Activated naive CD8-positive, alpha-beta T cell treated with anti-CD3 and anti-CD28 coated beads, Interleukin-2, amount 50 U/mL, for 24 hours (primary cell): ENCODE data around the gene DNAJA3.

Source experiments
- ATAC-seq: fragments of 150-1000 bp; cut with Tn5 transposase; one replicate; pipeline ENCODE4 v1.10.0; 2021
- DNase-seq: peaks from one replicate; pipeline ENCODE4 v3.0.0; 2021
- H3K27ac Mint-ChIP-seq: one replicate; pipeline ENCODE4 v1.8.0; 2021; ENCODE audit warnings: mild to moderate bottlenecking, mixed read lengths
- H3K27me3 Mint-ChIP-seq: one replicate; pipeline ENCODE4 v1.8.0; 2021; ENCODE audit warnings: mixed read lengths
- H3K36me3 Mint-ChIP-seq: one replicate; pipeline ENCODE4 v1.8.0; 2021; ENCODE audit warnings: low read depth, mixed read lengths
- H3K4me1 Mint-ChIP-seq: one replicate; pipeline ENCODE4 v1.8.0; 2021; ENCODE audit warnings: mixed read lengths
- H3K4me3 Mint-ChIP-seq: one replicate; pipeline ENCODE4 v1.8.0; 2021; ENCODE audit warnings: mild to moderate bottlenecking, moderate library complexity, mixed read lengths
- H3K9me3 Mint-ChIP-seq: one replicate; pipeline ENCODE4 v1.8.0; 2021; ENCODE audit warnings: mixed read lengths

DNAJA3 gene

DNA sequence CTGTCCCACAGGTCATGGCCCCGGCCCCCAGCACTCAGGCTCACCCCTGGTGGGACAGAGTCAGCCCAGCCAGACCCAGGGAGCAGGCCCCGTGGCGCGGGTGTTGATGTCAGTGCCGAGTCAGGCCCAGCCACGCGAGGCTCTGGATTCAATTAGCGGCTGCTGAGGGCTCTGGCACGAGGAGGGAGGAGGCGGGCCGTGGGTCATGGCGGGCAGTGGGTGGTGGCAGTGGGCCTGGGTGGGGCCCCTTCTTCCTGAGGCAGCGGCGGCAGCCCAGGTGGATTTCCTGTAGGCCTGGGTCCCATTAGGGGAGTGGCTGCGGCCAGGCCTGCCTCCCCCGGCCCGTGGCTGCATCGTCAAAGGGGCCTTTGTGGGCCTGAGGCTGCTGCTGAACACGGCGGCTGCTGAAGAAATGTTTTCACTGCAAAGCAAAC lies 41.1 kb upstream of the DNAJA3 start:
- DNase-seq = no peak

DNA sequence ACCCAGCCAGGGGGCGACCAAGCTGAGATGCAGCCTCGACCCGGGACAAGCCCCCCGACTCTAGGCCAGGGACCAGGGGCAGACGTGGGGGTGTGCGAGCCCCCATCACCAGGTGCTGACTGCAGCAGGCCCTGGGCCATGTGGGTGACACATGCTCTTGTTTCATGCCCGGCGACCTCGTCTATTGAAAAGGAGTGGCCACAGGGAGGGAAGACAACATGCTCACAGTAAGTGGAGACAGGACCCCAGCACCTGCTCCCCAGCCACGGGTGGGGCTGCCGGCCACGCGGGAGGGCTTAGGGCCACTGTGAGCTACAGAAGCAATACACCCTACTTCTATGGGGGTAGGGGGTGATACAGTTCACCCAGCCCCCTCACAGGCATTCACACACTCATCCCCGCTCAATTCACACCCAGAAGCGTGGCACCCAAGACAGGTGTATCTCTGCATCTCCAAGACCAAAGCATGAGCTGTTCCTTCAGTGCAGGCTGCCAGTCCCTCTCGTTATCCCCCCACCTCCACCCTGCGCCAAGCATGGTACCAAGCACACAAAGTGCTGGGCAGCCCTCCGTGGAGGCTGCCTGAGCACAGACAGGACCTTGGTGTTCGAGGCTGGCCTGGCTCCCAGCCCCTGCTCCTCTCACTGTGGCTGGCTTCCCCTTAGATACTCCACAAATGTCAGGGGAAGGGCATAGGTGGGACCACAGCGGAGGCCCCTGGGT lies 40.4 kb upstream of the DNAJA3 start:
- ATAC-seq (no peak), DNase-seq (no peak)
- Mint-ChIP-seq H3K27me3 (no peaks in the 10 kb centered on the region), H3K9me3 (no peaks in the 10 kb centered on the region), H3K36me3 (no peaks in the 10 kb centered on the region), H3K4me3 (no peak overlapping the region), H3K27ac (no peak overlapping the region), H3K4me1 (peaks cover 2% of the 10 kb centered on the region)

More for the DNA sequence above, 41.1 kb upstream of the DNAJA3 start:
- Mint-ChIP-seq H3K36me3 (no peaks in the 10 kb centered on the region), H3K27me3 (no peaks in the 10 kb centered on the region), H3K9me3 (no peaks in the 10 kb centered on the region), H3K4me3 (no peak overlapping the region), H3K4me1 (peaks cover 2% of the 10 kb centered on the region), H3K27ac (no peak overlapping the region)
- ATAC-seq = no peak

DNA sequence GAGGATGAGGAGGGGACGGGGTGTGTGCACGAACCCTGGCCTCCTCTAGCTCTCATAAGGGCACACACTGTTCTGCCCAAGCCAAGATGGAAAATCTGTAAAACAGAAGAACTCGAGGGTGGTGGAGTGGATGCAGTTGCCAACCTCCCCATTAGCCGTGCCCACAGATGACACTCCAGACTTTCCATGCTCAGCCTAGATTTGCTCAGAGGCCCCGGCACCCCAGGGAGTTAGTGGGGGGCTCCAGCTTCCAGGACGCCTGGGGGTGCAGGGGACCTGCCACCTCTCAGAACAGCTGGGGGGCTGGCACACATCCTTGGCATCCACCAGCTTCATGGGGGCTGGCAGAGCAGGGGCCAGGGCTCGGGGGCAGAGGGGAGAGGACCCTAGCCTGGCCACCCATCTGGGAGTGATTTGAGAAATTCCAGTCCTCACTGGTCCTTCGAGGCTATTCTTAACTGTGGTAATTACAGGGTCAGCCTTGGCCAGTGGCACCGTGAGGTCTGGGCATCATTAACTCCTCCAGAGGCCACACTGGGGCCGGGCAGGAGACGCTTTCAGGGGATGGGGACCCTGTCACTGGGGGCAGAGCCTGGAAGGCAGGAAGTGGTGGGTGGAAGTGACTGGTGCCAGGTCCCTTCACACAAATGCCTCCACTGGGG lies 39.7 kb upstream of the DNAJA3 start:
- ATAC-seq (no peak), DNase-seq (no peak)
- Mint-ChIP-seq H3K4me1 (peaks cover 2% of the 10 kb centered on the region), H3K9me3 (no peaks in the 10 kb centered on the region), H3K27ac (no peak overlapping the region), H3K27me3 (no peaks in the 10 kb centered on the region), H3K36me3 (no peaks in the 10 kb centered on the region), H3K4me3 (no peak overlapping the region)

DNA sequence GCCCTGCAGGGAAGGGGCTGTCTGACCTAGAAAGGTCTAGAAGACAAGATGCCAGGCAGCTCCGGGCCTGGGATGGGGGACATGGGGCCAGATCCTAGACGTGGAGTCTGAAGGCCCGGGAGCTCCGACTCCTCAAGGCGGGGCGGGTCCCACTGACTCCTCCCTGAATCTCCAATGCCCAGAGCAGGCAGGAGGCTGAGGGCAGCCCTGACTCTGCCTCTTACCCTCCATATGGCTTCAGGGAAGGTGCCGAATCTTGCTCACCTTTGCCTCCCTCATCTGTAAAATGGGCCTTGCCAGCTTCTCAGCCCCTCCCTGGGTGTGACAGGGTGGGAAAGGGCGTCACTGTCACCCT lies 39.2 kb upstream of the DNAJA3 start:
- ATAC-seq = no peak
- Mint-ChIP-seq H3K36me3 (no peaks in the 10 kb centered on the region), H3K27me3 (no peaks in the 10 kb centered on the region), H3K4me1 (peaks cover 2% of the 10 kb centered on the region), H3K4me3 (no peak overlapping the region), H3K9me3 (no peaks in the 10 kb centered on the region), H3K27ac (no peak overlapping the region)
- no peak for DNase-seq

DNA sequence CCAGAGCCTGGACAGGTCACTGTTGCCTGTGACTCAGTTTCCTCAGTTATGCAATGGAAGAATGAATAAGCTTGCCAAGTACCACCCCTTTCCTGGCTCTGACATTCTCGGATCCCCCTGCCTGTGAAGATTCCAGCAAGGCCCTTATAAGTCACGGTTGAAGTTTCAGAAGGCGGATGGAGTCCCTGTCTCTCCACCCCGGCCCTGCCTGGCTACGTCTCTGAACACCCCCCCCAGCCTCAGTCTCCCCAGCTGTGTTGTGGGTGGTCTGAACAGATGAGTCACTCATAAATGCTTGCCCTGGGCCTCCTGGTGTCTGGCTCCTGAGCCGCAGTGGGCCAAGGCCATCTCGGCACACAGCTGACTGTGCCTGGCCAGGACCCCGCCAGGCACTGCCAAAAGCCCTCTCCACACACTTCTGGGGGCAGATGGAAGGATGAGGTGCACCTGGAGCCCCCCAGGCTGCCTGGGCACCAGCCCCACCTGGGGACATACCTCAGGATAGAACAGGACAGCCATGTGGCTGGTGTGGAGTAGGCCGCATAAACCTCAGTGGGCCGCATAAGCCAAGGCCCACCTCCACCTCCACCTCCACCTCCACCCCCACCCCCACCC lies 38.6 kb upstream of the DNAJA3 start:
- Mint-ChIP-seq H3K27me3 (no peaks in the 10 kb centered on the region), H3K36me3 (no peaks in the 10 kb centered on the region), H3K4me1 (peaks cover 2% of the 10 kb centered on the region), H3K4me3 (no peak overlapping the region), H3K9me3 (no peaks in the 10 kb centered on the region), H3K27ac (no peak overlapping the region)
- no peak for DNase-seq
- ATAC-seq = no peak

DNA sequence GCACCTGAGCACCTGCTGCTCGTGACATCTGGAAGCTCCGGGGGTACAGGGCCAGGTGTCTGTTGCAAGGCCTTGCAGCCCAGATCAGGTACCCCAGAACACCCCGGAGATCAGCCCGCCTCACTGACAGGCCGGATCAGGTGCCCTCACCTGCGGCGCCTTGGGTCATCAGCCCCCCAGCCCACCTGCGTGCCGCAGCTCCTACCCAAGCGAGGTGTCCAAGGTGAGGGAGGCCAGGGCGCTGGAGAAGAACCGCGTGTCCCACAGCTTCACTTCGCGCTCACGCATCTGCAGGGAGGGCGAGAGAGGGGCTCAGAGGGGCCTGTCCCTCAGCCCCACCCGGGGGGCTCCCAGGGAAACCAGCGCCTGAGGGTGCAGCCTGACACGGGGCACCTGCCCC lies 37.9 kb upstream of the DNAJA3 start:
- Mint-ChIP-seq H3K4me1 (peaks cover 2% of the 10 kb centered on the region), H3K27ac (no peak overlapping the region), H3K4me3 (no peak overlapping the region), H3K9me3 (no peaks in the 10 kb centered on the region), H3K27me3 (no peaks in the 10 kb centered on the region), H3K36me3 (no peaks in the 10 kb centered on the region)
- ATAC-seq = no peak
- no peak for DNase-seq

DNA sequence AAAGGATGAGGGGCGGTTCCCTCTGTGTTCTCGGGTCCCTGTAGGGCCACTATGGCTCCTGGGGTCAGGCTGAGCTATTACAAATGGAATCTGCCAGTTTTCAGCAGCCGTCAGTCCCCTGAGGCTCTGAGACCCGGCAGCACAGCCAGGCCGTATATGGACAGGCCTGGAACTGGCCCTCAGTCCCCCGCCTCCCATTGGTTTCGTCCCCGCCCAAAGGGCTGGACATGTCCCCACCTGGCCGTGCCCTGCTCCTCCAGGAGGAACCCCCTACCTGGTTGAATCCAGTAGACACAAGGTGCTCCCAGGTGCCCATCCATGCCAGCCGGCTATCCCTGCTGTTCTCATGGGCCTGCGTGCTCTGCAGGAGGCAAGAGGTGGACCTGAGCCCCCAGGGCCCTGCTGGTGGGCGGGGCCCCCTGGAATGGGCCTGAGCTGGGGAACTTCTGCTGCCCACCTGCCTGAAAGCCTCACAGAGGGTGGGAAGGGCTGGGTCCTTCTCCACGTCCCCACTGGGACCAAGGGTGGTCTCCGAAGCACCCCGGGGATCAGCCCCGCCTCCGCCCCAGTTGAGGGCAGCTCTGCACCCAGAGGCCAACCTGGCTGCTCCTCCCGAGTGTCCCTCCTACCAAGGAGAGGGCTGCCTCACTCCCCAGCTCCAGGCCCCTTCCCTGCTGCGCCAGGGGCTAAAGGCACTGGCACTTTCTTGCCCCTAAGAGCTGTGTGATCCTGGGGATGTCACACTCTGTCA lies 37.2 kb upstream of the DNAJA3 start:
- Mint-ChIP-seq H3K27me3 (no peaks in the 10 kb centered on the region), H3K4me1 (peaks cover 2% of the 10 kb centered on the region), H3K27ac (no peak overlapping the region), H3K36me3 (no peaks in the 10 kb centered on the region), H3K4me3 (no peak overlapping the region), H3K9me3 (no peaks in the 10 kb centered on the region)
- DNase-seq (no peak), ATAC-seq (no peak)

DNA sequence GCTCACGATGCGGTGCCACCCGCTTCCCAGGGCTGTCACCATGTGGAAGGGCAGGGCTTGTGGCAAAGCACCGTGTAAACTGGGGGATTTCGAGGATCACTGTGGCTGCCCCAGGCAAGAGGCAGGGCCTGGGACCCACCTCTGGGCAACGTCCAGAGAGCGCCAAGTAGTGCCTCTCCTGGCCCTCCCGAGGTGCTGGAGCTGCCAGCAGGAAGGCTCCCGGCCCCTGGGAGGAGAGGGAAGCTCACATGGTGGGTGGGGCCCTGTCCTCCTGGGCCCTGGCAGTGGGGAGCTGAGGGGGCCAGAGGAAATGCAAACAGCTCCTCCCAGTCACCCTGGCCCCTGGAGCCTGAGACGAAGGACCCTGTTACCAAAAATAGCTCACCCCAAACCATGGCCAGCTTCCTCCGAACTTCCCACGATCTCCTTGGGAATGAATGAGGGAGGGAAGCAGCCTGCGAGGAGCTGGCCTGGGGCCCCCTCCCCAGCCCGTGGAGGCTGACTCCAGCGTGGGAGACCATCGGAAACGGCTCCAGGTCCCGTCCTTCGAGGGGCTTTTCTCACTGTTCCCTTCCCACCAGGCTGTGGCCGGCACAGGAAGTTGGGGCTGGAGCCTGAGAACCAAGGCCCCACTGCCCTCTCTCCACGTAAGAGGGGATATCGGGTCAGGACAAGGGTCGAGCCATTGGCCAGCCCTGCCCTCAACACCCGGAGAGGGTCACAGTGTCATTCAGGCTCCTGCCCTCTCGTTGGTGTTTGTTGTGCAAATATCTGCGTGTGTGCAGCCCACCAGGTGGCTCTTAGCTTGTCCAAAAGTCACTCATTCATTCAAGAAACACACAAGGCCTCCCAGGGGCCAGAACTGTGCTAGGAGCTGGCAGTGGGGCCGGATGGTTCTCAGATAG lies 36.4 kb upstream of the DNAJA3 start:
- Mint-ChIP-seq H3K4me1 (peaks cover 2% of the 10 kb centered on the region), H3K4me3 (no peak overlapping the region), H3K36me3 (no peaks in the 10 kb centered on the region), H3K27ac (no peak overlapping the region), H3K27me3 (no peaks in the 10 kb centered on the region), H3K9me3 (no peaks in the 10 kb centered on the region)
- ATAC-seq (no peak), DNase-seq (no peak)

DNA sequence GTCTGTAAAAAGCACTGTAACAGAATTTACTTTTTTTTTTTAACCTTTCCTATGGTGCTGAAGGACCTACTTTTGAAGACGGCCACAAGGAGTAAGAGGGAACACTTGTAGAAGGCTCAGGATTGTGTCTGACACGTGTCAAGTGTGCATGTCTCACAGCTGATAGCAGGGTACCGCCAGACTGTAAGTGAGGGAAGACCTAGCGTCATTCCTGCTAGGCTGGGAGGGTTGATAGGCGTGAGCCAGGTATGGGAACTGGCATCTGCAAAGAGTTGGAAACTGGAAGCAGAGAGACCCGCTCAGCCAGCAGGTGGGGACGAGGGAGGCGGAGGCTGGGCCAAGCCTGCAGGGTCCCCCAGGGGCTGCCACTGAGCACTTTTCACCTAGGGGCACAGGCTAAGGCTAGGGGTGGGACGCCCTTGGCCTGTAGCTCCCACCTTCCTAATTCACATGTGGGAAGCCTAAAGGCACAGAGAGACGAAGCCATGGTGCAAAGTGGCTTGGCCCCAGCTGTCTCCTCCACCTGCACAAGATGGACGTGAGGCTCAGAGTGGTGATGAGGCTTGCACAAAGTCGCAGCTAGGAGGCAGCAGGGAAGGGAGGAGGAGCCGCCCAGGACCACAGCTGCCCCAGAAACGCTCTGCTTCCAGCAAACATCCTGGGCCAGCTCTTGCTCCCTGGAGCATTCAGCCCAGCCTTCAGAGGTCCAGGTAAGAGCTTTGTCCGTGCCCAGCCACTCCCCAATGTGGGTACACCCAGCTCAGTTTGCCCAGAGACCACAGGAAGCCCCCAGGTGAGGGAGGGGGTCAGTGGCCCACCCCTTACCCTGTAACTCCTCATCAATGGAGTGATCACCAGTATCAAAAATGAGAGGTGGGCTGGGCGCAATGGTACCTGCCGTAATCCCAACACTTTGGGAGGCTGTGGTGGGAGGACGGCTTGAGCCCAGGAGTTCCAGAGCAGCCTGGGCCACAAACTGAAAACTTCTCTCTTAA lies 35.1 kb upstream of the DNAJA3 start:
- H3K4me1 Mint-ChIP-seq = peaks cover 2% of the 10 kb centered on the region
- no peak overlapping the region for H3K27ac Mint-ChIP-seq
- no peaks in the 10 kb centered on the region for H3K27me3 Mint-ChIP-seq
- no peak for DNase-seq
- H3K4me3 Mint-ChIP-seq = no peak overlapping the region
- ATAC-seq = no peak
- no peaks in the 10 kb centered on the region for H3K9me3 Mint-ChIP-seq
- H3K36me3 Mint-ChIP-seq = peaks cover 2% of the 10 kb centered on the region

DNA sequence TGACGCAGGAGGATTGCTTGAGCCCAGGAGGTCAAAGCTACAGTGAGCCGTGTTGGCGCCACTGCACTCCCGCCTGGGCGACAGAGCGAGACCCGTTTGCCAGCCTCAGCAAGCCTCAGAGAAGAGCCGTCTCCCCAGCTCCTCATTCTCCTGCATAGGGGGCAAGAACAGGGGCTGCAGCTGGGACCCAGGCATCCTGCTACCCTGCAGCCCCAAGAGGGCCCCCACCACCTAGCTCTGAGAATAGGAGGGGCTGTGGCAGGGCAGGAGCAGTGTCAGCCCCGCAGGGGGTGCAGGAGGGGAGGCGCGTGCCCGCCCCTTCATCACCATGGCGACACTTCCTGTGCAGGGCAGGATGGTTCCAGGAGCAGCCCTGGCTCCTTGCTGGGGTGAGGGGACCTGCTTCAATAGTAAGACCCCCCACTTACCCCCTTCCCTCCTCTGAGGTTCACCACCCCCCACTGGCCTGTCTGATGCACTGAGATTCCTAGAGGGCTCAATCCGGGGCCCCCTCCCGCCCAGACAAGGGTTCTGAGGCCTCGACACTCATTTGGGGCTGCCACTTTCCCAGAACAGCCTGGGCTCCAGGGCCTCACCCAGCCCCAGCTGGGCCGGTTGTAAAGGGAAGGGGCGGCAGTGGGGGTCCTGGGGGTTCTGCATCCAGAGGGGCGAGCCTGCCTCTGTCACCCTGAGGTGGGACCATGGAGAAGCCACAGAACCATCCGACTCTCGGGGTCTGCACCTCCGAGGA lies 33.9 kb upstream of the DNAJA3 start:
- DNase-seq (no peak), ATAC-seq (no peak)
- no peaks in the 10 kb centered on the region for H3K27me3 Mint-ChIP-seq
- H3K27ac Mint-ChIP-seq = peak overlapping the region; percentile 49
- H3K9me3 Mint-ChIP-seq = no peaks in the 10 kb centered on the region
- peaks cover 2% of the 10 kb centered on the region for H3K4me1 Mint-ChIP-seq
- H3K36me3 Mint-ChIP-seq = peaks cover 4% of the 10 kb centered on the region
- no peak overlapping the region for H3K4me3 Mint-ChIP-seq

DNA sequence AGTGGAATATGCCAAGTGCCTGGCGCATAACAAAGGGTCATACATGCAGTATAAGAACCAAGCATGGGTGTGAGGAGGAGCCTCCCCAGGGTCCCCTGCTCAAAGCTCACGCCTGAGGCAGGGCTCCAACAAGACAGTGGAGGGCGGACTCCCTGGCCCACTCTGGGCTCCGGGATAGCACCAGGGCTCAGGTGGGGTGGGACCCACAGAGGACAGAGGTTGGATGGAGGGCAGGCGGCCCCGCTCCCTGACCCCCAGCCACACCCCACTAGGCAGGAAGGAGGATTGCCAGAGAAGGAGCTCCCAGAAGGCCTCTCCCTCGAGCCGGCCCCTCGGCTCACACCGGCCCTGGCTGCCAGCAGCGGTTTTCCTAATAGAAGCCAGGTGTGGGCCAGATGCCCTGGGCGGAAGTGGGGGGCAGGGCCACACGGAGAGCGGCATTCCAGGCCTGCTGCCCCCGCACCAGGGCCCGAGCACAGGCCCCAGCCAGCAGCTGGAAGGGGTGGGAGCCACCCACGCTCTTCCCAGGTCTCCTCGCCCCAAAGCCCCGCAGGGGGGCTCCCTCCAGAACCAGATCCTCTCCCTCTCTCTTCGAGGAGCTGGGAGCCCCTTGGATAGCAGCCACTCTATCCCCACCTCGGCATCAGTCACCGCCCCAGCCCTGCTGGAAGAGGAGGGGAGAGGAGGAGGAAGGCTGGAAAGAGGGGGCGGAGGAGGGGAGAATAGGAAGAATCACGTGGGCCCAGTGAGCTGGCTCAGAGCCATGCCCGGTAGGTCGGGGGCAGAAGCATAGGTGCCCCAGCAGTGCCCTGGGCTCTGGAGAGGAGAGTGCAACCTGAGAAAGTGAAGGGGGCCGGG lies 33.1 kb upstream of the DNAJA3 start:
- no peak for DNase-seq
- peaks cover 6% of the 10 kb centered on the region for H3K36me3 Mint-ChIP-seq
- H3K27ac Mint-ChIP-seq = peak overlapping the region; percentile 49
- no peaks in the 10 kb centered on the region for H3K4me1 Mint-ChIP-seq
- H3K9me3 Mint-ChIP-seq = no peaks in the 10 kb centered on the region
- no peak overlapping the region for H3K4me3 Mint-ChIP-seq
- no peak for ATAC-seq
- no peaks in the 10 kb centered on the region for H3K27me3 Mint-ChIP-seq

DNA sequence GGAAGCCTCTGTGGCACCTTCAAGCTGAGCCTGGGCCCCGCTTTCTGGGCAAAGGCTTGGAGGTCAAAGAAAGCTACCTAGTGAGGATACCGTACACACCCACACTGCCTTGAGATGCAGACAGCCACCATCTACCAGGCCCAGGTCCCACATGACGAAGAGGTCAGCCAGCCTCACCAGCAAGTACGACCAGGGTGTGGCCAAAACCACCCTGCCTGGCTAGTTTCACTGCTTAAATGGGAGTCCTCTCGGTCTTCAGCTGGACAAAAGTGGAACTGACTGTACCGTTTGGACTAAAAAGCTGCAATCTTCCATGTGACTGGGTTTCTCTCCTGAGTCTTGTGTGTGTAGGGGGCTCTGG lies 32.4 kb upstream of the DNAJA3 start:
- Mint-ChIP-seq H3K27ac (no peak overlapping the region), H3K4me3 (no peak overlapping the region), H3K36me3 (peaks cover 6% of the 10 kb centered on the region), H3K9me3 (no peaks in the 10 kb centered on the region), H3K4me1 (no peaks in the 10 kb centered on the region), H3K27me3 (no peaks in the 10 kb centered on the region)
- DNase-seq (no peak), ATAC-seq (no peak)
